ENCODE data around the gene TAP2. TPM values are rescaled to one million over a fixed set of nuclear protein-coding genes. Genes with fewer than 3 reads are reported as not detected.

The TAP2 gene
- total RNA-seq, 2 donors from 2014 or later = 7.1 to 15.8 TPM

DNA sequence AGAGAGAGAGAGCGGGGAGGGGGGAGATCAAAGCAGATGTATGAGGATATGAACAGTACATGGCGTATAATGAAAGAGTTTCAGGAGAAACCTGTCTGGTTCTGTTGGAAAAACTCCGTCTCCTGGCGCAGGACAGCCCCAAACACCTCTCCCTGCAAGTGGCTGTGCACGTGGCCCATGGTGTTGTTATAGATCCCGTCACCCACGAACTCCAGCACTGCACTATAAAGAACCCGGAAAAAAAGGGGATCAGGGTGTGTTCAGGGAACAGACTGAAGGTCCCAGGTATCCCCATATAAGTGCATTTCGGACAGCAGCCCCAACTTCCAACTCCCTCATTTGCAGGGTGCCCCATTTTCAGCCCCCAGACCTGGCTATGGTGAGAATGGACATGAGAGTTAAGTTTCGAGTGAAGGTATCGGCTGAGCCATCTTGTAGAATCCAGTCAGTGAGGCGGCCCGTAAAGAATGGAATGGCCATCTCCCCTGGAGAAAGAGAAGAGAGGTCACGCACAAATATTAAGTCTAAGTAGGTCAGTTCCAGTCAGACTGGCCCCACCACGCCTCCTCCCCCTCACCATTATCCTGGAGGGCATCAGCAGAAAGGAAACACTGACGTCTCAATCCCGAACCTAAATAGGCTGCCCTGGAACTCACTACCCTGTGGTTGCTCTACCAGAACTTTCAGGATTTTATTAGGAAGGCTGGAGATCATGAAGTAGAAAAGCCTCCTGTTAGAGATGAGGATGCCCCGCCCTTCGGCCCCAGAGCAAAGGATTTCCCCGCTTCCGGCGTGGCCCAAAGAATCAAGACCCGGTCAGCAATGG lies 13.7 kb upstream of the TAP2 start:
- Histone ChIP-seq H3K27ac (peak overlapping the region; percentile 99), H3K4me3 (peak overlapping the region; percentile 89 to 97), H3K36me3 (peaks cover 0 to 10% of the 10 kb centered on the region in 2 donors), H3K9me3 (no peaks in the 10 kb centered on the region), H3K27me3 (replicated peaks; ENCODE audit: insufficient read depth) (no peaks in the 10 kb centered on the region), H3K4me1 (replicated peaks) (peaks cover 10% of the 10 kb centered on the region)
- intact Hi-C loops (cut with DNase I) = no loop called here
- TF ChIP-seq POLR2AphosphoS5 (IDR thresholded peaks at IDR 0.05) = peak; percentile 6
- TF ChIP-seq POLR2A (IDR thresholded peaks at IDR 0.05) = no peak
- TF ChIP-seq, protein P1, sequence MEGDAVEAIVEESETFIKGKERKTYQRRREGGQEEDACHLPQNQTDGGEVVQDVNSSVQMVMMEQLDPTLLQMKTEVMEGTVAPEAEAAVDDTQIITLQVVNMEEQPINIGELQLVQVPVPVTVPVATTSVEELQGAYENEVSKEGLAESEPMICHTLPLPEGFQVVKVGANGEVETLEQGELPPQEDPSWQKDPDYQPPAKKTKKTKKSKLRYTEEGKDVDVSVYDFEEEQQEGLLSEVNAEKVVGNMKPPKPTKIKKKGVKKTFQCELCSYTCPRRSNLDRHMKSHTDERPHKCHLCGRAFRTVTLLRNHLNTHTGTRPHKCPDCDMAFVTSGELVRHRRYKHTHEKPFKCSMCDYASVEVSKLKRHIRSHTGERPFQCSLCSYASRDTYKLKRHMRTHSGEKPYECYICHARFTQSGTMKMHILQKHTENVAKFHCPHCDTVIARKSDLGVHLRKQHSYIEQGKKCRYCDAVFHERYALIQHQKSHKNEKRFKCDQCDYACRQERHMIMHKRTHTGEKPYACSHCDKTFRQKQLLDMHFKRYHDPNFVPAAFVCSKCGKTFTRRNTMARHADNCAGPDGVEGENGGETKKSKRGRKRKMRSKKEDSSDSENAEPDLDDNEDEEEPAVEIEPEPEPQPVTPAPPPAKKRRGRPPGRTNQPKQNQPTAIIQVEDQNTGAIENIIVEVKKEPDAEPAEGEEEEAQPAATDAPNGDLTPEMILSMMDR (IDR thresholded peaks at IDR 0.05) = no peak
- 39% methylated on average over 23 of the region's 23 CpGs for WGBS
- DNase-seq (ENCODE audit: low spot score) = peak; percentile 50

DNA sequence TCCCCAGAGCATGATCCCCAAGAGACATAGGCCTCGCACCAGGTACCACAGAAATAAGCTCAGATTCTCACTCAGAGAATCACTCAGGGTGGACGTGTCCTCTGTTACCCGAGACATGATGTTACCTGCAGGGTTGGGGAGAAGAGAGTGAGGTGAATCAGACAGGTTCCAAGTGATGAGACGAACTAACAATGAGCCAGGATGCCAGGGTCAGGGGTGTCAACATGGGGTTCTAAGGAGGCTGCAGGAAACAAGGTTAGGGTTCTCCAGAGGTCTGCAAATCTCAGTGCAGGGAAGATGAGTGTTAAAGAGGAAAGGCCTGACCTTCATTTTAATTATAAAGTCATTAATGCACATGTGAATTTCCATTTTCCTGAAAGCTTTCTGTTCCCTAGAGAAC lies 12.5 kb upstream of the TAP2 start:
- intact Hi-C loops (cut with DNase I) = no loop called here
- WGBS = 84% methylated on average over 4 of the region's 4 CpGs
- H3K4me1 ChIP-seq (replicated peaks) = peaks cover 10% of the 10 kb centered on the region
- no peak overlapping the region for H3K27ac ChIP-seq
- no peak for DNase-seq (ENCODE audit: low spot score)
- no peaks in the 10 kb centered on the region for H3K27me3 ChIP-seq (replicated peaks; ENCODE audit: insufficient read depth)
- no peak overlapping the region for H3K4me3 ChIP-seq
- H3K9me3 ChIP-seq = no peaks in the 10 kb centered on the region
- peaks cover 0 to 13% of the 10 kb centered on the region in 2 donors for H3K36me3 ChIP-seq
- no peak for TF ChIP-seq POLR2A (IDR thresholded peaks at IDR 0.05)
- no peak for TF ChIP-seq POLR2AphosphoS5 (IDR thresholded peaks at IDR 0.05)
- TF ChIP-seq, protein P1 (IDR thresholded peaks at IDR 0.05) = no peak

DNA sequence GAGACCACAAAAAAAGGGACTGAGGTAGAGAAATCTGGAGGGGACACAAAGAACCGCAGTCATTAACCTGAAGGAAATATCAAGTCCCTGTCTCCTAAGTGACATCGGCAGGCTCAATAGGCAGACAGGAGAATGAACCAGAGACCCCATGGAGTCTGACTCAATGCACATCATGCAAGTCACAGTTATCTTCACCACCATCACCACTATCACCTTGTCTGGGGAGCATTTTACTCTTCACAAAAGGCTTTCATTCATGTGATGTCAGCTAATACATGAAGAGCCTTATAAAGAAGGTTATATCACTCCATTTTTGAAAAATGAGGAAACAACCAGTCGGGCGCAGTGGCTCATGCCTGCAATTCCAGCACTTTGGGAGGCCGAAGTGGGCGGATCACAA lies 10.6 kb upstream of the TAP2 start:
- no peaks in the 10 kb centered on the region for H3K9me3 ChIP-seq
- DNase-seq (ENCODE audit: low spot score) = no peak
- 85% methylated on average over 6 of the region's 6 CpGs for WGBS
- TF ChIP-seq POLR2AphosphoS5 (IDR thresholded peaks at IDR 0.05) = no peak
- TF ChIP-seq, protein P1 (IDR thresholded peaks at IDR 0.05) = no peak
- TF ChIP-seq POLR2A (IDR thresholded peaks at IDR 0.05) = no peak
- H3K27me3 ChIP-seq (replicated peaks; ENCODE audit: insufficient read depth) = no peaks in the 10 kb centered on the region
- peaks cover 0 to 13% of the 10 kb centered on the region in 2 donors for H3K36me3 ChIP-seq
- H3K4me3 ChIP-seq = no peak overlapping the region
- H3K4me1 ChIP-seq (replicated peaks) = peaks cover 7% of the 10 kb centered on the region
- intact Hi-C loops (cut with DNase I) = no loop called here
- H3K27ac ChIP-seq = no peak overlapping the region

DNA sequence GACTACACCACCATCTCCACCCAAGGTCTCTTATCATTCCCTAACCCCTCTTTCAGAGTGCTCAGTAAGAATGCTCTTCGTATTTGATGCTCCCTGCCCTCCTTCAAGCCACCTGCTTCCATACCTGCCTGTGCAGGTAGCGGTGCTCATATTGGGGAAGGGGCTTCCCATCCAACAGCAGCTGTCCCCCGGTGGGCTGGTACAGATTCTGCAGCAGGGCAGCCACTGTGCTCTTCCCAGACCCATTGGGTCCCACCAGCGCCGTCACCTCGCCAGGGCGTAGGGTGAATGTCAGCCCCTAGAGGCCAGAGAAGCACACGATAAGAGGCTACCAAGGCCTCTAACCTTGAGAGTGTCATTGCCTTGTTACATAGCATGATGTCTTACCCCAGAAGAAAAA lies 9.3 kb upstream of the TAP2 start:
- no peak for DNase-seq (ENCODE audit: low spot score)
- H3K36me3 ChIP-seq = peaks cover 0 to 13% of the 10 kb centered on the region in 2 donors
- no peaks in the 10 kb centered on the region for H3K27me3 ChIP-seq (replicated peaks; ENCODE audit: insufficient read depth)
- no peak overlapping the region for H3K4me3 ChIP-seq
- no peaks in the 10 kb centered on the region for H3K9me3 ChIP-seq
- H3K4me1 ChIP-seq (replicated peaks) = peaks cover 10% of the 10 kb centered on the region
- 83% methylated on average over 8 of the region's 8 CpGs for WGBS
- H3K27ac ChIP-seq = no peak overlapping the region
- TF ChIP-seq POLR2A (IDR thresholded peaks at IDR 0.05) (no peak), POLR2AphosphoS5 (IDR thresholded peaks at IDR 0.05) (no peak)
- TF ChIP-seq, protein P1 (IDR thresholded peaks at IDR 0.05) = no peak
- intact Hi-C loops (cut with DNase I) = no loop called here

DNA sequence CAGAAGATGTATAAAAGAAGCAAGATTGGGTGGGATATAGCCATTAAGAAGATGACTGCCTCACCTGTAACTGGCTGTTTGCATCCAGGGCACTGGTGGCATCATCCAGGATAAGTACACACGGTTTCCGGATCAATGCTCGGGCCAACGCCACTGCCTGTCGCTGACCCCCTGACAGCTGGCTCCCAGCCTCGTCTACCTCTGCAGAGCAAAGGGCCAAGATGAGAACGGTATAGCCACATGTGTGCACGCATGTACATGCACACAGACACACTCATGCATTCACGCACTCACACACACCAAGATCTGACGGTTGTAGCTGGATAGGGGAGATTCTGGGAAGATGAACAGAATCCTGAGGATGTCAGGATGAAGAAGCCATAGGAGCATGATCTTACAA lies 8.5 kb upstream of the TAP2 start:
- H3K27me3 ChIP-seq (replicated peaks; ENCODE audit: insufficient read depth) = no peaks in the 10 kb centered on the region
- H3K4me3 ChIP-seq = no peak overlapping the region
- peaks cover 0 to 13% of the 10 kb centered on the region in 2 donors for H3K36me3 ChIP-seq
- H3K9me3 ChIP-seq = no peaks in the 10 kb centered on the region
- 95% methylated on average over 10 of the region's 10 CpGs for WGBS
- no peak overlapping the region for H3K27ac ChIP-seq
- TF ChIP-seq POLR2A (IDR thresholded peaks at IDR 0.05) (no peak), POLR2AphosphoS5 (IDR thresholded peaks at IDR 0.05) (no peak)
- TF ChIP-seq, protein P1 (IDR thresholded peaks at IDR 0.05) = no peak
- no peak for DNase-seq (ENCODE audit: low spot score)
- peaks cover 4% of the 10 kb centered on the region for H3K4me1 ChIP-seq (replicated peaks)
- intact Hi-C loops (cut with DNase I) = no loop called here

Data from prostate gland (tissue), 2 donors.